ENCODE measurements around the gene UBE2E2.

UBE2E2 gene

DNA sequence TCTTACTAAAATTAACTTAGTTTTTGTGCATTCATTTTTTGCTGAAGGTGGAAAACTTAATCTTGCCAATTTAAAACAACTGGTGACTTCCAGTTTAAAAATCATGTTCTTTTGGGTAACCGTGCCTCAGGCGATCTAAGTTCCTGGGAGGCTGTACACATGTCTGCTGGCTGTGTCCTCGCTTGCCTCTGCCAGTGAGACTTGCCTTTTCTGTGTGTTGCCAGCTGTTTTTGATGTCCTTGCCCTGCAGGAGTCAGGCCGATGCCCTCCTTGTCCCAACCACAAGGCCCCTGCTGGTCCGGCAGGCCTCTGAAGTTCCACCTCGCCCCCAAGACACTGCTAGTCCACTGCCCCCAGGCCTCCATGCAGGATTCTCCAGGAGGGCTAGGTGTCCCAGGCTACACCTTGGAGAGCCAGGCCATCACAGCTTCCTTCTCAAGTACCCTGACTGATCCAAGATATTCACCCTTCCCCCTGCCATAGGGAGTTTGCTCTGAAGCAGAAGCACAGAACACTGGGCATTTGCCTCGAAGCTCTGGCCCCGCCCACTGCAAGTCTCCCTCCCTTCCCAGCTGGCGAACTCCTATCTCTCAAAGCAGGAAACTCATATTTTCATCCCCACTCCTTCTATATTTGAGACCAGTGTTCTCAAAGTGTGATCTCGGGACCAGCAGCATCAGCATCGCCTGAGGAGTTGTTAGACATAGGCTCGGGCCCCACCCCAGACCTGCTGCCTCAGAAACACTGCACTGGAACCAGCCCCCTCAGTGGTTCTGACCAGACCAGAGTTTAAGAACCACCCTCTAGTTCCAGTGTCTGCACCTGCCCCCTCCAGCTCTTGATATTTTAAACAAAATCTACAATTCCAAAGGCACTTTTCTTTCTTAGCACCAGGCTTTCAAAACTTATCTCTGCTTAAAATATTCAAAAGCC, 416.8 kb downstream of the UBE2E2 start:
- DNase-seq (no peak), ATAC-seq (no peak)
- no peaks in the 10 kb centered on the region for H3K27me3 Mint-ChIP-seq
- H3K9me3 Mint-ChIP-seq = peaks cover 8 to 32% of the 10 kb centered on the region in 2 donors
- no peak overlapping the region for H3K4me3 Mint-ChIP-seq
- no peak overlapping the region for H3K27ac Mint-ChIP-seq
- H3K4me1 Mint-ChIP-seq = peaks cover 20% of the 10 kb centered on the region

DNA sequence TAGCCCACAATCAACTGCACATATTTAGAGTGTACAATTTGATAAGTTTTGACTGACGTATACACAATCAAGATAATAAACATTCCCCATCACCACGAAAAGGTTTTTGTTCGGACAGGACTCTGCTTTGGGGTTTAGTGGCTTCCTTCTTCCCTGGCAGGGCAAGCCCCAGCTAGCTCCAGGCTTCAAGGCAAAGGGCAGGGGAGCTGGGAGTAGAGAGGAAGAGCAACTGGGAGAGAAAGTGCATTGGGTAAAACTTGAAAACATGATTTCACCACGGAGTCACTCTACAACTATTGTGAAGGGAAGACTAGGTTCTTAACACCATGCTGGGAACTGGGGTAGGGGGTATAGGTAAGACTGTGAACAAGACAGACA, 417.5 kb downstream of the UBE2E2 start:
- Mint-ChIP-seq H3K4me3 (no peak overlapping the region), H3K4me1 (peaks cover 20% of the 10 kb centered on the region), H3K27me3 (no peaks in the 10 kb centered on the region), H3K9me3 (peaks cover 13 to 34% of the 10 kb centered on the region in 2 donors), H3K27ac (no peak overlapping the region)
- ATAC-seq (no peak), DNase-seq (no peak)

DNA sequence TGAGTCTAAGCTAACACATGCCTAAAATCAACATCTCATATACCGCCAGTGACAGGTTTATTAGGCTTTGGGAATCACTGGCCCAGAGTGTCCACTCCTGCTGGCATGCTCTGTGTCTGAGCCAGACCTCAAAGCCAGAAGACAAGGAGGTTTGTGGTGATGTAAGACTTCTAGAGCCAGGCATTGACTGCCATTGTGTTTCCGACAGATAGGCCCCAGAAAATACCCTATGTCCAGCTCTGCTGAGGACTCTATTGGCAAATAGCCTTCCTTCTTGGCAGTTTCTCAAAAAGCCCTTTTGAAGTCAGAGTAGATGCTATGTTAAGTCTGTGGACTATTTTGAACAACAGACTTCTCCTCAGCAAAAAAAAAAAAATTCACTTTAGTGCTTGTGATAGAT, 420.7 kb downstream of the UBE2E2 start:
- no peak for DNase-seq
- peaks cover 9% of the 10 kb centered on the region for H3K4me1 Mint-ChIP-seq
- H3K27ac Mint-ChIP-seq = no peak overlapping the region
- no peak for ATAC-seq
- peaks cover 8% of the 10 kb centered on the region for H3K27me3 Mint-ChIP-seq
- peaks cover 7 to 22% of the 10 kb centered on the region in 2 donors for H3K9me3 Mint-ChIP-seq
- H3K4me3 Mint-ChIP-seq = no peak overlapping the region

DNA sequence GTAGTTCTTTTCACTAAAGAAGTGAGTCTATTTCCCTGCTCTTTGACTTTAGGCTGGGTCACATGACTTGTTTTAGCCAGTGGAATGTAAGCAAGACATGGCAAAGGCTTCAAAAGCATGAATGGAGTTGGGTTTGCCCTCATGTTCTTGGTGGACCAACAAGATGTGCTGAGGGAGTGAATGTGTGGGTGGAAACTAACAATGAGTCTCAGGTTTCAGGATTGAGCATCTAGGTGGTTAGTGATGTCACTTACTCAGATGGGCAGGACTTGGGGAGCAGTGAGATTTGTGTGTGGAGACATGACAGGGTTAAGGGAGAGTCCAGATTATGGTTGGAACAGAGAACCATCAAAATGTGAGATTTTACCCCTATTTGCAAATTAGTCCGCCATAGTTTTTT, 421.2 kb downstream of the UBE2E2 start:
- Mint-ChIP-seq H3K9me3 (peaks cover 7 to 22% of the 10 kb centered on the region in 2 donors), H3K27me3 (peaks cover 12% of the 10 kb centered on the region), H3K4me1 (peaks cover 9% of the 10 kb centered on the region), H3K4me3 (no peak overlapping the region), H3K27ac (no peak overlapping the region)
- ATAC-seq = peak; percentile 77
- no peak for DNase-seq

DNA sequence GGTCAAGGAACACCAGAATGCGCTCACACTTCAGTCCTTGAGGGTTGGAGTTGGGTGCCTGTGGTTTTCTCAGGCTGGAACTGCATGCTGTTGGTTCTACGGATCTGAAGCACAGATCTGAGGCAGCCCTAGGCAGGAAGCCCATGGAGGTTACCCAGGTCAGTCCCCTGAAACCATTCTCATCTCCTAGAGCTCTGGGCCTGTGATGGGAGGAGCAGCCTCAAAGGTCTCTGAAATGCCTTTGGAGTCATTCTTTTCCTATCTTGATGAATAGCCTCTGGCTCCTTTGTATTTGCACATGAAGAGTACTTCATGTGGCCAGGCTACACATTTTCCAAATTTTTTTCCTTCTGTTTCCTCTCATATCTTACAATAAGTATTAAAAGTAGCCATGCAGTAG, 423.3 kb downstream of the UBE2E2 start:
- Mint-ChIP-seq H3K27me3 (peaks cover 23% of the 10 kb centered on the region), H3K4me3 (no peak overlapping the region), H3K9me3 (peaks cover 7 to 21% of the 10 kb centered on the region in 2 donors), H3K27ac (no peak overlapping the region), H3K4me1 (peaks cover 9% of the 10 kb centered on the region)
- ATAC-seq = no peak
- no peak for DNase-seq

DNA sequence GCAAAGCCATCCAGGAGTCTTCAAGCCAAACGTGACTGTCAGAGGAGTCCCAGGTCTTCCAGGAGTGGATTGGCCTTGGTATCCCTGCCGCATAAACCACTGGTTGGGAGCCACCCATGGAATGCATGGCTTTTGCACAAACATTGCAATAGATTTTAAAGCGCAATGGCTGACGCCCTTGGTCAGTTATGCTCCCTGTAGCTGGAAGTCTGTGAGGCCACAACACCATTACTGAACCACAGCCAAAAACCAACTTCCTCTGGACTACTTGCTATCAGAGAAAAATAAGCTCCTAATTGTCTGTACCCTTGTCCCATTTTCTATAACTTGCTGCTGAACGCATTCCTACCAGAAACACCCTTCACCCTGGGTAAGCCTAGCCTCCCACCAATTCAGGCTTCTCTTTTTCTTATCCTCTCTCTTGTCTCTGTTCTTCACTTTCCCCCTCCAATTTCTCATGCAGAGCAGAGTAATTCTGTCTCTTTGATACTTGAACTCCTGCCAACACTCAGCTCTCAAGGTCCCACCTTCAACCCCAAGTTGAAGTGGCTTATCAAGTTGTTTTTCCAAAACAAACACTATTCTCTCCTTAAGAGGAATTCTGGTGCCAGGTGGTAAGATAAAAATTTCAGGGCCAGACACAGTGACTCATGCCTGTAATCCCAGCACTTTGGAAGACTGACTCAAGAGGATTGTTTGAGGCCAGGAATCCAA, 426.2 kb downstream of the UBE2E2 start:
- no peak overlapping the region for H3K27ac Mint-ChIP-seq
- ATAC-seq (no peak), DNase-seq (no peak)
- no peak overlapping the region for H3K4me3 Mint-ChIP-seq
- peaks cover 6% of the 10 kb centered on the region for H3K4me1 Mint-ChIP-seq
- H3K27me3 Mint-ChIP-seq = peaks cover 23% of the 10 kb centered on the region
- H3K9me3 Mint-ChIP-seq = peaks cover 7 to 8% of the 10 kb centered on the region in 2 donors

DNA sequence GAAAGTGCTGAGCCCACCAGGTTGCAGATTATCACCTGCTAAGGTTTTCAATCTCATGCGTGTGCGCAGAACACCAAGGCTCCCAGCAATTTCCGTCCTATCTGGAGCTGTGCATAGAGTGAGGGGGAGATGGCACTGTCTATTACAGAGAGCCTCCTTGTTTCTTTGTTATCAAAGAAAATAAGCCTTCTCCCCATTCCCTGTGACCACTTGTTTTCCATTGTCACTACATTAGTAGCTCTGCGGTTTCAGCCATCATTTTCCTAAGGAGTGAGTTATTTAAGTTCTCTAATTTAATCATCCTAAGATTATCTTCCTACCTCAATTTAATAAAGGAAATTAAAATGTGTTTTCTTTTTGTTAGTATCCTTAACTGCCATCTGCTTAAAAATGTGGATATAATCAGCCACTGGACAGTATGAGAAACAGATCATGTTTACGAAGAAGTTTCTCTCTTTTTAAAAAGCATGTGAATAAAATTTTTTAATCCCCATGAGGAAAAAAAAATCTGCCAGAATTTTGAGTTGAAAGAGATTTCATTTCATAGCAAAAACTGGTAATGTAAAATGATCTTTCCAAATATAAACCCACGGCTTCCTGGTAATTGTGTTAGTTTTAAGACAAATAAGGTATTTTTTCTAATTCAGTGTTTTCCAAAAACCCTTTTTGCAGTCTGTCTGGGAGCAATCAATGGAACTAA, 430.3 kb downstream of the UBE2E2 start:
- Mint-ChIP-seq H3K9me3 (peaks cover 0 to 7% of the 10 kb centered on the region in 2 donors), H3K4me1 (no peaks in the 10 kb centered on the region), H3K4me3 (no peak overlapping the region), H3K27ac (no peak overlapping the region), H3K27me3 (peaks cover 20% of the 10 kb centered on the region)
- no peak for DNase-seq
- ATAC-seq = no peak

DNA sequence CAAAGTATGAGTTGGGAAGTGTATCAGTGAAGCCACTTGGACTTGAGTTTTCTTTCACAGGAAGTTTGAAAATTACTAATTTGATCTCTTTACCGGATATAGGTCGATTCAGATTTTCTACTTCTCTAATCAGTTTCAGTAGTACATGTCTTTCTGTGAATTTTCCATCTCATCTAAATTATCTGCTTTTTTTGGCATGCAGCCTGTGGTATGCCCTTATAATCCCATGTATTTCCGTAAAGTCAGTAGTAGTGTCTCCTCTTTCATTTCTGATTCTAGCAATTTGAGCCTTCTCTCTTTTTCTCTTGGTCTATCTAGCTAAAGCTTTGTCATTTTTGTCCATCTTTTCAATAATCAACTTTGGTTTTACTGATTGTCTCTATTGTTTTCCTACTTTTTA, 434.2 kb downstream of the UBE2E2 start:
- Mint-ChIP-seq H3K27me3 (no peaks in the 10 kb centered on the region), H3K4me1 (no peaks in the 10 kb centered on the region), H3K27ac (no peak overlapping the region), H3K4me3 (no peak overlapping the region), H3K9me3 (peaks cover 0 to 7% of the 10 kb centered on the region in 2 donors)
- DNase-seq (no peak), ATAC-seq (no peak)

DNA sequence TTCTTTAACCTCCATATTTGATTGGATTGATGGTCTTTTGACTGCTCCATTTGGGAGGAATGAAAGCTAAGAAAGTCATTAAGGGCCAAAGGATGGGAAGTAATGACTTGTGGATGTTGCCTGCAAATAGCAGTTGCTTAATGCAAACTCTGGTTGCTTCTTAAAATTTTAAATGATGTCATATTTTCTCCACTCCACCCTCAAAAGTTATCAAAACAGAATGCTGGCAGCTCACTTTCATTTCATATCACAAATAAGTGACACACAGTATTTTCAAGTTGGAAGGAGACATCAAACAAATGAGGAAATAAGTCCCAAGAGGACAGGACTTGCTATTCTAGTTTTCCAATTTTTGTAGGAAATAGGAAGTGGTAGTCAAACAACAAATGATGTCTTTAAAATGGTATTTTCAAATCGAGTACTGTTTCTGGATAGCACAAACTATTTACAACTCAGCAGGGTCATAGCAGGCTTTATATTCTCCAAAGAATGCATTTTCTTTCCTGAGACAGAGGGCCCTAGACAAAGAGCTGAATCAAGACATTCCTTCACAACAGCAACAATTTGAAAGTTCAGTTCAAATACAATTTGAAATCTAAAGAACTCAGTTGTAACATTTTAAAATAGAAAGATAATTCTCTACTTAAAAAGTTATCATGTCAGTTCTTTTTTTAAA, 437.5 kb downstream of the UBE2E2 start:
- Mint-ChIP-seq H3K4me1 (no peaks in the 10 kb centered on the region), H3K27me3 (no peaks in the 10 kb centered on the region), H3K9me3 (peaks cover 7 to 16% of the 10 kb centered on the region in 2 donors), H3K27ac (no peak overlapping the region), H3K4me3 (no peak overlapping the region)
- DNase-seq (no peak), ATAC-seq (no peak)

All from stimulated activated naive CD8-positive, alpha-beta T cell treated with anti-CD3 and anti-CD28 coated beads, Interleukin-15, amount 100 ng/mL, for 72 hours (primary cell).